Measurements from ENCODE around the gene RTBDN.

DNA sequence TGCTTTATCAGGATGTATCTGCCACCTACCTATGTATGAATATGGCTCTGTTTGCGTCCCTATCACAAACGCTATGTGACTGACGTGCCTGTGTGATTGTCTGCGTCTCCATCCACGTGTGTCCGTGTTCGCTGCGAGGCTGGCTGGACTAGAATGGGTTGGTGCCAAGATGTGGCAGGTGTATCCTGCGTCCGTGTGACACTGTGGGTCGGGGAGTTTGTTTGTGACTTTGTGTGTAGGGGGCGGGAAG is 52.3 kb downstream of the RTBDN start:
- no peak for TF ChIP-seq POLR2AphosphoS5 (IDR thresholded peaks at IDR 0.05)
- TF ChIP-seq, protein P1, sequence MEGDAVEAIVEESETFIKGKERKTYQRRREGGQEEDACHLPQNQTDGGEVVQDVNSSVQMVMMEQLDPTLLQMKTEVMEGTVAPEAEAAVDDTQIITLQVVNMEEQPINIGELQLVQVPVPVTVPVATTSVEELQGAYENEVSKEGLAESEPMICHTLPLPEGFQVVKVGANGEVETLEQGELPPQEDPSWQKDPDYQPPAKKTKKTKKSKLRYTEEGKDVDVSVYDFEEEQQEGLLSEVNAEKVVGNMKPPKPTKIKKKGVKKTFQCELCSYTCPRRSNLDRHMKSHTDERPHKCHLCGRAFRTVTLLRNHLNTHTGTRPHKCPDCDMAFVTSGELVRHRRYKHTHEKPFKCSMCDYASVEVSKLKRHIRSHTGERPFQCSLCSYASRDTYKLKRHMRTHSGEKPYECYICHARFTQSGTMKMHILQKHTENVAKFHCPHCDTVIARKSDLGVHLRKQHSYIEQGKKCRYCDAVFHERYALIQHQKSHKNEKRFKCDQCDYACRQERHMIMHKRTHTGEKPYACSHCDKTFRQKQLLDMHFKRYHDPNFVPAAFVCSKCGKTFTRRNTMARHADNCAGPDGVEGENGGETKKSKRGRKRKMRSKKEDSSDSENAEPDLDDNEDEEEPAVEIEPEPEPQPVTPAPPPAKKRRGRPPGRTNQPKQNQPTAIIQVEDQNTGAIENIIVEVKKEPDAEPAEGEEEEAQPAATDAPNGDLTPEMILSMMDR (IDR thresholded peaks at IDR 0.05) = no peak
- no peak for TF ChIP-seq POLR2A (IDR thresholded peaks at IDR 0.05)
- TF ChIP-seq EP300 (IDR thresholded peaks at IDR 0.05; ENCODE audit: low read depth) = no peak

All from transverse colon (tissue), 4 donors.